Mammary epithelial cell (primary cell): ENCODE measurements around the gene CACNA1D.

ENCODE experiments used
- CTCF ChIP-seq, 2 donors: IDR thresholded peaks in 1 of 2; conservative IDR thresholded peaks in 1 of 2; 2 replicates each; pipeline ENCODE4 v1.5.1; 2011 to 2012; ENCODE audit warnings: inconsistent platforms in 2 of 2, low read length in 2 of 2, mild to moderate bottlenecking in 2 of 2, control low read depth in 1 of 2, low read depth in 1 of 2; ENCODE audit not compliant: insufficient read depth in 1 of 2; ENCODE audit errors: extremely low read depth in 1 of 2
- EZH2 ChIP-seq: IDR thresholded peaks from 2 replicates; pipeline ENCODE4 v1.6.1; 2012; ENCODE audit warnings: low read length, inconsistent platforms, borderline replicate concordance

- TF ChIP-seq CTCF (conservative IDR thresholded peaks at IDR 0.05 in 1 of 2, IDR thresholded peaks at IDR 0.05 in 1 of 2; ENCODE audit: extremely low read depth in 1 of 2, insufficient read depth in 1 of 2, low read depth in 1 of 2, low read length in 2 of 2) (no peak), EZH2 (no peak)
Observed at GRCh38 chr3:53616971-53617892, 122.8 kb downstream of the CACNA1D start.
